ENCODE results near the gene IREB2. TPM values are rescaled to one million over a fixed set of nuclear protein-coding genes. Genes with fewer than 3 reads are reported as not detected.

Gene IREB2
- total RNA-seq, 2 donors from 2014 or later: 16.5 to 35.6 TPM

DNA sequence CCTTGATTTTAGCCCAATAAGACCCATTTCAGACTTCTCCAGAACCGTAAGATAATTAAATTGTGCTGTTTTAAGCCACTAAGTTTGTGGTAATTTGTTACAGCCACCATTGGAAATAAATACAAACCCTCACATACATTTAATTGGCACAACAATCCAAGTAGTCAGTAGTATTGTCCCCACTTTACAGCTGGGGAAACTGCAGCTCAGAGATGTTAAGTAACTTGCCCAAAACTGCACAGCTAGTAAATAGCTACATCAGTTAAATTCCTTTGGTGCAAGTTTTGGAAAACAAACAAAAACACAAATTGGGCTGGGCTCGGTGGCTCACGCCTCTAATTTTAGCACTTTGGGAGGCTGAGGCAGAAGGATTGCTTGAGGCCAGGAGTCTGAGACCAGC, 13.3 kb upstream of the IREB2 start:
- Histone ChIP-seq H3K27ac (no peak overlapping the region), H3K27me3 (replicated peaks; ENCODE audit: insufficient read depth) (no peaks in the 10 kb centered on the region), H3K4me1 (ENCODE audit: control insufficient read depth in 1 of 2, low read depth in 2 of 2) (no peaks in the 10 kb centered on the region), H3K4me3 (no peak overlapping the region), H3K9me3 (no peaks in the 10 kb centered on the region), H3K36me3 (no peaks in the 10 kb centered on the region)
- no peak for DNase-seq (ENCODE audit: low spot score)
- no peak for ATAC-seq (ENCODE audit: insufficient number of reproducible peaks, low FRiP score, low read depth)
- TF ChIP-seq, protein P1, sequence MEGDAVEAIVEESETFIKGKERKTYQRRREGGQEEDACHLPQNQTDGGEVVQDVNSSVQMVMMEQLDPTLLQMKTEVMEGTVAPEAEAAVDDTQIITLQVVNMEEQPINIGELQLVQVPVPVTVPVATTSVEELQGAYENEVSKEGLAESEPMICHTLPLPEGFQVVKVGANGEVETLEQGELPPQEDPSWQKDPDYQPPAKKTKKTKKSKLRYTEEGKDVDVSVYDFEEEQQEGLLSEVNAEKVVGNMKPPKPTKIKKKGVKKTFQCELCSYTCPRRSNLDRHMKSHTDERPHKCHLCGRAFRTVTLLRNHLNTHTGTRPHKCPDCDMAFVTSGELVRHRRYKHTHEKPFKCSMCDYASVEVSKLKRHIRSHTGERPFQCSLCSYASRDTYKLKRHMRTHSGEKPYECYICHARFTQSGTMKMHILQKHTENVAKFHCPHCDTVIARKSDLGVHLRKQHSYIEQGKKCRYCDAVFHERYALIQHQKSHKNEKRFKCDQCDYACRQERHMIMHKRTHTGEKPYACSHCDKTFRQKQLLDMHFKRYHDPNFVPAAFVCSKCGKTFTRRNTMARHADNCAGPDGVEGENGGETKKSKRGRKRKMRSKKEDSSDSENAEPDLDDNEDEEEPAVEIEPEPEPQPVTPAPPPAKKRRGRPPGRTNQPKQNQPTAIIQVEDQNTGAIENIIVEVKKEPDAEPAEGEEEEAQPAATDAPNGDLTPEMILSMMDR (IDR thresholded peaks at IDR 0.05): no peak

GRCh38 chr15:78425643-78426042, 12.4 kb upstream of the IREB2 start:
- DNase-seq (ENCODE audit: low spot score) (no peak), ATAC-seq (ENCODE audit: insufficient number of reproducible peaks, low FRiP score, low read depth) (no peak)
- Histone ChIP-seq H3K4me1 (ENCODE audit: control insufficient read depth in 1 of 2, low read depth in 2 of 2) (no peaks in the 10 kb centered on the region), H3K9me3 (no peaks in the 10 kb centered on the region), H3K27ac (no peak overlapping the region), H3K4me3 (no peak overlapping the region), H3K27me3 (replicated peaks; ENCODE audit: insufficient read depth) (no peaks in the 10 kb centered on the region), H3K36me3 (no peaks in the 10 kb centered on the region)
- TF ChIP-seq, protein P1 (IDR thresholded peaks at IDR 0.05): no peak

- ATAC-seq (ENCODE audit: insufficient number of reproducible peaks, low FRiP score, low read depth): no peak
- Histone ChIP-seq H3K4me1 (ENCODE audit: control insufficient read depth in 1 of 2, low read depth in 2 of 2) (no peaks in the 10 kb centered on the region), H3K27me3 (replicated peaks; ENCODE audit: insufficient read depth) (no peaks in the 10 kb centered on the region), H3K27ac (no peak overlapping the region), H3K9me3 (no peaks in the 10 kb centered on the region), H3K4me3 (no peak overlapping the region), H3K36me3 (no peaks in the 10 kb centered on the region)
- DNase-seq (ENCODE audit: low spot score): no peak
- TF ChIP-seq, protein P1 (IDR thresholded peaks at IDR 0.05): no peak
These were observed 11.7 kb upstream of the IREB2 start for GRCh38 chr15:78426300-78426699.

DNA sequence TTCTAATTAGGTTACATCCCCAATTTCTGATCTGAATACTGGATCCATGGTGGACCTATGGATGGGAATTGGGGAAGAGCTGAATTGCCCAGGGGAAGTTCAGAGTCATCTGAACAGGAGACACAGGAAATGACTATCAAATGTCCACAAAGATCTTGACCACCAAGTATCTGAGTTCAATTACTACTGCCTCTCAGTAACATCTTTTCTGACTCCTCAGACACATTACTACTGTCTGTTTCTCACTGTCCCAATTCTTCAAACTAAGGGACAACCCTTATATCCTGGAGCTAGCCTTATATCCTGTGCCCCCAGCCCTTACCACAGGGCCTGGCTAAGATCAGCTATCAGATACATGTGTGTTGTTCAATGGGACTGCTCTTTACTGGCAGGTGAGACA, 10.1 kb upstream of the IREB2 start:
- Histone ChIP-seq H3K27ac (no peak overlapping the region), H3K4me3 (no peak overlapping the region), H3K36me3 (no peaks in the 10 kb centered on the region), H3K9me3 (no peaks in the 10 kb centered on the region), H3K27me3 (replicated peaks; ENCODE audit: insufficient read depth) (no peaks in the 10 kb centered on the region), H3K4me1 (ENCODE audit: control insufficient read depth in 1 of 2, low read depth in 2 of 2) (no peaks in the 10 kb centered on the region)
- DNase-seq (ENCODE audit: low spot score): no peak
- ATAC-seq (ENCODE audit: insufficient number of reproducible peaks, low FRiP score, low read depth): no peak
- TF ChIP-seq, protein P1 (IDR thresholded peaks at IDR 0.05): no peak

DNA sequence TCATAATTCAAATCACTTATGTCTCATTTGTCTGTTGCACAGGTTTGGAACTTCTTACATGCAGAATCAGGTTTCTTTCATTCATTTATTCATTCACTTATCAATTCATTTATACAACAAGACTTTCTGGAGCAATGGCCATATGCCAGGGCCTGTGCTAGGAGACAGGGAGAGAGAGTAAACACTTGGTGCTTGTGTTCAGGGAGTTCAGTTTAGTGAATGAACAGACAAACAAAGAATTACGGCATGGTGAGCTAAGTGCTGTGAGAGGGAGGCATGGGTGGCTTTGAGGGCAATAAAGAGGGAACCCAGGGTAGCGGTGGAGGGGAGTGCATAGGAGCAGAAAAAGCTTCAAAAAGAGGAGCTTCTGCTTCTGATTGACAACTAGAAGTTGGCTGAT, 8.5 kb upstream of the IREB2 start:
- DNase-seq (ENCODE audit: low spot score) (no peak), ATAC-seq (ENCODE audit: insufficient number of reproducible peaks, low FRiP score, low read depth) (no peak)
- no peak overlapping the region for H3K27ac ChIP-seq

More for the DNA sequence above, 8.5 kb upstream of the IREB2 start:
- H3K4me1 ChIP-seq (ENCODE audit: control insufficient read depth in 1 of 2, low read depth in 2 of 2): no peaks in the 10 kb centered on the region
- TF ChIP-seq, protein P1 (IDR thresholded peaks at IDR 0.05): no peak
- no peaks in the 10 kb centered on the region for H3K9me3 ChIP-seq
- H3K4me3 ChIP-seq: no peak overlapping the region
- no peaks in the 10 kb centered on the region for H3K27me3 ChIP-seq (replicated peaks; ENCODE audit: insufficient read depth)
- H3K36me3 ChIP-seq: no peaks in the 10 kb centered on the region

Data from thoracic aorta (tissue), 2 donors.